ENCODE measurements around the gene VAMP8.

The VAMP8 gene

GRCh38 chr2:85606116-85606455, 28.7 kb downstream of the VAMP8 start:
- no peak for ATAC-seq
- TF ChIP-seq ZNF565 (CRISPR knock-in tag; conservative IDR thresholded peaks at IDR 0.05; ENCODE audit: low read depth) (no peak), ISL1 (CRISPR knock-in tag; IDR thresholded peaks at IDR 0.05) (no peak), TOX (CRISPR knock-in tag; IDR thresholded peaks at IDR 0.05; ENCODE audit: borderline replicate concordance) (no peak), ZNF70 (CRISPR knock-in tag; IDR thresholded peaks at IDR 0.05) (no peak), GLIS3 (CRISPR knock-in tag; IDR thresholded peaks at IDR 0.05) (no peak), ZFP30 (CRISPR knock-in tag; IDR thresholded peaks at IDR 0.05) (no peak), ZNF8 (CRISPR knock-in tag; IDR thresholded peaks at IDR 0.05) (no peak), TCF4 (CRISPR knock-in tag; IDR thresholded peaks at IDR 0.05; ENCODE audit: borderline replicate concordance) (no peak), ZFP3 (CRISPR knock-in tag; IDR thresholded peaks at IDR 0.05) (no peak), PPARA (CRISPR knock-in tag; IDR thresholded peaks at IDR 0.05; ENCODE audit: borderline replicate concordance) (no peak), ZC3H10 (CRISPR knock-in tag; IDR thresholded peaks at IDR 0.05) (no peak)

GRCh38 chr2:85607268-85608215, 30.2 kb downstream of the VAMP8 start:
- ATAC-seq: no peak
- no peak for TF ChIP-seq TOX (CRISPR knock-in tag; IDR thresholded peaks at IDR 0.05; ENCODE audit: borderline replicate concordance)
- no peak for TF ChIP-seq PPARA (CRISPR knock-in tag; IDR thresholded peaks at IDR 0.05; ENCODE audit: borderline replicate concordance)
- no peak for TF ChIP-seq CREB5 (CRISPR knock-in tag; IDR thresholded peaks at IDR 0.05; ENCODE audit: low read depth)
- TF ChIP-seq ZC3H10 (CRISPR knock-in tag; IDR thresholded peaks at IDR 0.05): no peak
- TF ChIP-seq SNAI2 (CRISPR knock-in tag; IDR thresholded peaks at IDR 0.05): no peak
- TF ChIP-seq ZFP30 (CRISPR knock-in tag; IDR thresholded peaks at IDR 0.05): no peak
- TF ChIP-seq ARNTL (CRISPR knock-in tag; IDR thresholded peaks at IDR 0.05; ENCODE audit: borderline replicate concordance, low read depth): no peak
- TF ChIP-seq GLIS3 (CRISPR knock-in tag; IDR thresholded peaks at IDR 0.05): no peak
- no peak for TF ChIP-seq PATZ1 (CRISPR knock-in tag; IDR thresholded peaks at IDR 0.05; ENCODE audit: borderline replicate concordance)
- no peak for TF ChIP-seq ZNF8 (CRISPR knock-in tag; IDR thresholded peaks at IDR 0.05)
- no peak for TF ChIP-seq ISL1 (CRISPR knock-in tag; IDR thresholded peaks at IDR 0.05)
- no peak for TF ChIP-seq ZNF70 (CRISPR knock-in tag; IDR thresholded peaks at IDR 0.05)
- no peak for TF ChIP-seq BACH2 (CRISPR knock-in tag; IDR thresholded peaks at IDR 0.05; ENCODE audit: borderline replicate concordance)

- TF ChIP-seq SNAI2 (CRISPR knock-in tag; IDR thresholded peaks at IDR 0.05) (no peak), ZFP30 (CRISPR knock-in tag; IDR thresholded peaks at IDR 0.05) (no peak), ZNF70 (CRISPR knock-in tag; IDR thresholded peaks at IDR 0.05) (no peak), BACH2 (CRISPR knock-in tag; IDR thresholded peaks at IDR 0.05; ENCODE audit: borderline replicate concordance) (no peak), ZC3H10 (CRISPR knock-in tag; IDR thresholded peaks at IDR 0.05) (no peak), TSHZ2 (CRISPR knock-in tag; IDR thresholded peaks at IDR 0.05) (no peak), ZNF565 (CRISPR knock-in tag; conservative IDR thresholded peaks at IDR 0.05; ENCODE audit: low read depth) (no peak), CSRNP3 (CRISPR knock-in tag; IDR thresholded peaks at IDR 0.05) (no peak), ISL1 (CRISPR knock-in tag; IDR thresholded peaks at IDR 0.05) (no peak), ZFP3 (CRISPR knock-in tag; IDR thresholded peaks at IDR 0.05) (no peak), RARB (CRISPR knock-in tag; IDR thresholded peaks at IDR 0.05) (no peak), ZNF8 (CRISPR knock-in tag; IDR thresholded peaks at IDR 0.05) (no peak), POU6F1 (CRISPR knock-in tag; IDR thresholded peaks at IDR 0.05; ENCODE audit: borderline replicate concordance, low read depth) (no peak), OSR1 (CRISPR knock-in tag; IDR thresholded peaks at IDR 0.05) (no peak), CSDC2 (CRISPR knock-in tag; IDR thresholded peaks at IDR 0.05) (no peak), TCF4 (CRISPR knock-in tag; IDR thresholded peaks at IDR 0.05; ENCODE audit: borderline replicate concordance) (no peak), ARNTL (CRISPR knock-in tag; IDR thresholded peaks at IDR 0.05; ENCODE audit: borderline replicate concordance, low read depth) (no peak)
- ATAC-seq: peak; percentile 31
Measured at GRCh38 chr2:85611217-85611704, 33.9 kb downstream of the VAMP8 start.

Measured in SK-N-SH treated with all-trans-retinoic acid at 6 μM for 48 hours (cell line).